ENCODE results near the gene ZNF503. TPM values are rescaled to one million over a fixed set of nuclear protein-coding genes. Genes with fewer than 3 reads are reported as not detected.

Gene ZNF503, protein sequence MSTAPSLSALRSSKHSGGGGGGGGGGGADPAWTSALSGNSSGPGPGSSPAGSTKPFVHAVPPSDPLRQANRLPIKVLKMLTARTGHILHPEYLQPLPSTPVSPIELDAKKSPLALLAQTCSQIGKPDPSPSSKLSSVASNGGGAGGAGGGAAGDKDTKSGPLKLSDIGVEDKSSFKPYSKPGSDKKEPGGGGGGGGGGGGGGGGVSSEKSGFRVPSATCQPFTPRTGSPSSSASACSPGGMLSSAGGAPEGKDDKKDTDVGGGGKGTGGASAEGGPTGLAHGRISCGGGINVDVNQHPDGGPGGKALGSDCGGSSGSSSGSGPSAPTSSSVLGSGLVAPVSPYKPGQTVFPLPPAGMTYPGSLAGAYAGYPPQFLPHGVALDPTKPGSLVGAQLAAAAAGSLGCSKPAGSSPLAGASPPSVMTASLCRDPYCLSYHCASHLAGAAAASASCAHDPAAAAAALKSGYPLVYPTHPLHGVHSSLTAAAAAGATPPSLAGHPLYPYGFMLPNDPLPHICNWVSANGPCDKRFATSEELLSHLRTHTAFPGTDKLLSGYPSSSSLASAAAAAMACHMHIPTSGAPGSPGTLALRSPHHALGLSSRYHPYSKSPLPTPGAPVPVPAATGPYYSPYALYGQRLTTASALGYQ
- total RNA-seq = 10 to 100 TPM; 20.8 to 38.6 TPM

DNA sequence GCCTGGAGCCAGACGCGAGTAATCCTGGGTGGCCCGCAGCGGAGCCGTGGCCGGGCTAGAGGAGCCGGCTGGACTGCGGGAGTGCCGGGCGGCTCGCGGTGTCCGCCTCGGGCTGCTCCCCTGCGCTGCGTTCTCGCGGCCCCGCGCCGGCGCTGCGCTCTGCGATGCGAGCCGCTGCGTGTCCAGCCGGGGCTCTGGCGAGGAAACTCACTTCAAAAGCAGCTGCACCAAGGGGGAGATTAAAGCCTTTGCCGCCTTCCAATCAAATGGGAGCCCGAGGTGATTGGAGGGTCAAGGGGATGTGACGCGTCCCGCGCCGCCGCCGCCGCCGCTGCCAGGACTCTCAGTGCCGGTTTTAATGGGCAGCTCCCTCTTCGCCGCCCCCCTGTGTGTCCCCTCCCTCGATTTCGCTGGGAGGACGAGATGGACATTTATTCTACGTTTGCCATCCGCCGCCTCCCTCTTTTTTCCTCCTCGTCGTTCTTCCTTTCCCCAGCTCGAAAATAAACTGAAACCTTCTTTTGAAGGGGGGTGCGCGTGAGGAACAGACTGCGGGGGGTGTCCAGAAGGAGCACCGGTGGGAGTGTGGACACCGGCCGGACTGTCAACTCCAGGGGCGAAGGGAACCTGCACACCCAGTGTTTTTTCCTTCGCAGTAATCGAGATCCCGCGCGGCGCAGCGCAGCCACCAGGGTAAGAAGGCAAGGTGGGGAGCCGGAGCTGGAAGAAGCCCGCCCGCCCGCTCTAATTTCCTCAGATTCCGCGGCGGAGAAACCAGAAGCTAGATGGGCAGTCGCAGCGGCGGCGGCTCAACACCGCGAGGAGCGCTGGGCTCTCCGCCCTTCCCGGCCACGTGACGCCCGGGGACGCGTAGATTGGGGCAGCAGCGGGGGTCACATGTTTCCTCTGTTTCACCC is at the start of gene ZNF503:
Gene ZNF503 (minus strand): TSS at position 196 of the 917 bp plus-strand sequence. CDS start 345 bp downstream, outside the sequence.
- DNase-seq (peak; percentile 97 to 99 (median 98)), ATAC-seq (peak; percentile 75)
- TF ChIP-seq, protein P1, sequence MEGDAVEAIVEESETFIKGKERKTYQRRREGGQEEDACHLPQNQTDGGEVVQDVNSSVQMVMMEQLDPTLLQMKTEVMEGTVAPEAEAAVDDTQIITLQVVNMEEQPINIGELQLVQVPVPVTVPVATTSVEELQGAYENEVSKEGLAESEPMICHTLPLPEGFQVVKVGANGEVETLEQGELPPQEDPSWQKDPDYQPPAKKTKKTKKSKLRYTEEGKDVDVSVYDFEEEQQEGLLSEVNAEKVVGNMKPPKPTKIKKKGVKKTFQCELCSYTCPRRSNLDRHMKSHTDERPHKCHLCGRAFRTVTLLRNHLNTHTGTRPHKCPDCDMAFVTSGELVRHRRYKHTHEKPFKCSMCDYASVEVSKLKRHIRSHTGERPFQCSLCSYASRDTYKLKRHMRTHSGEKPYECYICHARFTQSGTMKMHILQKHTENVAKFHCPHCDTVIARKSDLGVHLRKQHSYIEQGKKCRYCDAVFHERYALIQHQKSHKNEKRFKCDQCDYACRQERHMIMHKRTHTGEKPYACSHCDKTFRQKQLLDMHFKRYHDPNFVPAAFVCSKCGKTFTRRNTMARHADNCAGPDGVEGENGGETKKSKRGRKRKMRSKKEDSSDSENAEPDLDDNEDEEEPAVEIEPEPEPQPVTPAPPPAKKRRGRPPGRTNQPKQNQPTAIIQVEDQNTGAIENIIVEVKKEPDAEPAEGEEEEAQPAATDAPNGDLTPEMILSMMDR (IDR thresholded peaks at IDR 0.05) = peak in 4 of 7 experiments; percentile 59 to 70 (median 64)
- peak; percentile 98 to 99 (median 98) for TF ChIP-seq POLR2A (IDR thresholded peaks at IDR 0.05)
- Histone ChIP-seq H3K27ac (peak within 1 kb of the TSS; percentile 93 to 100 (median 98)), H3K27me3 (no peaks in the 10 kb centered on the region), H3K9me3 (no peaks in the 10 kb centered on the region), H3K4me3 (peak within 1 kb of the TSS; percentile 63 to 97), H3K4me1 (peaks cover 24% of the 10 kb centered on the region), H3K36me3 (replicated peaks in 1 of 2; ENCODE audit: insufficient read depth in 1 of 2, low read depth in 2 of 2) (no peaks in the 10 kb centered on the region)
- WGBS, 2 donors = 0% methylated on average over 64 to 88 of the region's 88 CpGs
- intact Hi-C loops (cut with DNase I) = loop anchor here (10.0 kb wide), 1 partner anchor 633 kb away; no protein-coding TSS in a partner anchor

DNA sequence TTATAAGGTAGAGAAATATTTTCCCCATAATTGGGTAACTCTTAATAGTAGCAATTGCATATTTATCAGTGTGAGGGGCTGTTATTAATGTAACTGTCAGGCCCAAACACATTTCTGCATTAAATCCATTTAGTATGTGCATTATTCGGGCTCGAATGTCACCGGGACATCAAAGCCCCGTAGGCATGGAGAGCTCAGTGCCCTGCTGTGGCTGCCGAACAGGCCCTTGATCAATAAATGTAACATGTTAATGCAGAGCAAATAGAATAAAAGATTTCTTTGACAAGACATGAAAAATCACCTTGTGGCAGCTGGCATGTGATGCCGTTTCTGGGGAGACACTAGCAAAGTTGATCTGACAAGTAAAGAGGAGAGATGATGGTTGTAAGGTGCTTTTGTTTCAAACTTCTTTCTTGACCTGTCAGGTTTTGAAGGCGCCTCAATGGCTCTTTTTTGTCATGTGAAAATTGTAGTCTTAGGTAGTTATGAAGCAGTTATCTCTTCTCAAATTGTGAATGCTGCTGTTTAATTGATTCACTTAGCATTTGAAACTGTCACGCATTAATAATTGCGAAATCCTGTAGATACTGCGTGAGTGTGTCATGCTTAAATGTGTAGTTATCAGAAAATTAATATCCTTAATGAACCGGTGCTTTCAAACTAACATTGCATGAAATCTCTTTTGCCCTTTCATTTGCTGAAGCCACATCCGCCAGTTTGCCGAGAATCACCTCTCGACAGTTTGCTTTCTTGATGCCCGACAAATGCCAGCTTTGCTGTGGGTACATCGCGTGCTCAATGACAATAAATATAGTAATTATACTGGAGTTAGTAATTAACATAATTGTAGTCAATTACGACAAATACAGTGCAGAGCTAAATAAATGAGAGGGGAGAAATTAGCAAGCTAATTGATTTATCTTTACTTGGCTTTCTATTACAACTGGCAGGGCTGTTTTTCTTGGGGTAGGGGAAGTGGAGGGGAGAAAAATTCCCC is 49.4 kb upstream of the ZNF503 start:
- peaks cover 14% of the 10 kb centered on the region for H3K4me1 ChIP-seq
- intact Hi-C loops (cut with DNase I) = no loop called here
- H3K27me3 ChIP-seq = no peaks in the 10 kb centered on the region
- no peaks in the 10 kb centered on the region for H3K9me3 ChIP-seq
- TF ChIP-seq POLR2A (IDR thresholded peaks at IDR 0.05) = no peak
- TF ChIP-seq, protein P1 (IDR thresholded peaks at IDR 0.05) = no peak
- no peak overlapping the region for H3K4me3 ChIP-seq
- no peaks in the 10 kb centered on the region for H3K36me3 ChIP-seq (replicated peaks in 1 of 2; ENCODE audit: insufficient read depth in 1 of 2, low read depth in 2 of 2)
- ATAC-seq (no peak), DNase-seq (no peak)
- no peak overlapping the region for H3K27ac ChIP-seq
- WGBS, 2 donors = 67% methylated on average over 18 of the region's 18 CpGs

DNA sequence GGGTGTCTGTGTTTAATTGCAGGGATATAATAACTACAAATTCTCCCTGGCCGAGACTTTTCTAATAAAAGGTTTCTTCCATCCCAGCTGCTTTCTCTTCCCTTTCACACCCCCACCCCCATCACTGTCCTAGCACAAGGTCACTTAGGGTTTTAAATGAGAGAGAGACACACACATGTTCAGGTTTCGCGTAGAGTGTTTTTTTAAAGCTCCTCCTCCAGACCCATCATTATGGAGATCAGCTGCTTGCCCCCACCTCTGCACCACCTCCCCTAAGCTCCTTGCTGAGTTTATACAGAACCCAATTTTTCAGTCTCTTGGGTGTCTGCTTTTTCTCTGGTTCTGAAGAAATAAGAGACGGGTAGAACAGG is 48.5 kb upstream of the ZNF503 start:
- ATAC-seq = no peak
- no peak overlapping the region for H3K27ac ChIP-seq
- no peaks in the 10 kb centered on the region for H3K36me3 ChIP-seq (replicated peaks in 1 of 2; ENCODE audit: insufficient read depth in 1 of 2, low read depth in 2 of 2)

More for the DNA sequence above, 48.5 kb upstream of the ZNF503 start:
- H3K4me1 ChIP-seq = peaks cover 14% of the 10 kb centered on the region
- H3K27me3 ChIP-seq = no peaks in the 10 kb centered on the region
- H3K4me3 ChIP-seq = no peak overlapping the region
- no peak for DNase-seq
- H3K9me3 ChIP-seq = no peaks in the 10 kb centered on the region
- 56 to 71% methylated on average over 4 of the region's 4 CpGs for WGBS, 2 donors
- TF ChIP-seq, protein P1 (IDR thresholded peaks at IDR 0.05) = no peak
- no peak for TF ChIP-seq POLR2A (IDR thresholded peaks at IDR 0.05)
- intact Hi-C loops (cut with DNase I) = no loop called here

Measured in body of pancreas (tissue), 4 donors.